ENCODE results near the gene BMPR1A. TPM values are rescaled to one million over a fixed set of nuclear protein-coding genes. Genes with fewer than 3 reads are reported as not detected.

The BMPR1A gene
- total and polyA plus RNA-seq, 9 of the 15 experiments (the other 6 are each of a cell fraction or from before 2014, with no cell fraction given), result 1.6 to 17.5 (median 9.1) TPM

DNA sequence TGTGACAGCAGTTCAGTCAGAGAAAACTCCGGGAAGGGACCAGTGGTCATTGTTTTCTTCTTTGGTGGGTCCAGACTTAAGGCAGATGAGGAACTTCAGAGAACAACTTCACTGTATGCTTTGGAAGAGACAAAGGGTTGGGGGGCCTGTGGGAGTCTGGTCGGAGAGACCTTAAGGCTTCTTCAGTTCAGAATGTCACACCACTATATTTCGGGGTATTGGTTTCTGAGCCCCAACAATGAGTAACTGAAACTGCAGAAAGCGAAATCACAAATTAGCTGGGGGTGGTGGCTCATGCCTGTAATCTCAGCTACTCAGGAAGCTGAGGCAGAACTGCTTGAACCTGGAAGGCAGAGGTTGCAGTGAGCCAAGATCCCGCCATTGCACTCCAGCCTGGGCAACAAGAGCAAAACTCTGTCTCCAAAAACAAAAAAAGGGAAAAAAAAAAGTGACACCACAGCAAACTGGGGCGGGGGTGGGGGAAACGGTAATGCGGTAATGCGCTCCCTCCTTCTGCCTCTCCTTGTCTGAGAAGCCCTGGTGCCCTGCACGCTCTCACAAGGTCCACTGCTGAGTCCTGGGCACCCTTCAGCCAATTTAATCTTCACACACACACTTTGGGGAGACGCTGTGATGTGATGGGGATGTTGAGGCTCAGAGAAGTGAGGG lies 209.7 kb downstream of the BMPR1A start (continued):
- TF ChIP-seq PYGO2 (tag; IDR thresholded peaks at IDR 0.05) (no peak), ZNF644 (tag; IDR thresholded peaks at IDR 0.05; ENCODE audit: low read depth) (no peak)
- TF ChIP-seq, protein P1, sequence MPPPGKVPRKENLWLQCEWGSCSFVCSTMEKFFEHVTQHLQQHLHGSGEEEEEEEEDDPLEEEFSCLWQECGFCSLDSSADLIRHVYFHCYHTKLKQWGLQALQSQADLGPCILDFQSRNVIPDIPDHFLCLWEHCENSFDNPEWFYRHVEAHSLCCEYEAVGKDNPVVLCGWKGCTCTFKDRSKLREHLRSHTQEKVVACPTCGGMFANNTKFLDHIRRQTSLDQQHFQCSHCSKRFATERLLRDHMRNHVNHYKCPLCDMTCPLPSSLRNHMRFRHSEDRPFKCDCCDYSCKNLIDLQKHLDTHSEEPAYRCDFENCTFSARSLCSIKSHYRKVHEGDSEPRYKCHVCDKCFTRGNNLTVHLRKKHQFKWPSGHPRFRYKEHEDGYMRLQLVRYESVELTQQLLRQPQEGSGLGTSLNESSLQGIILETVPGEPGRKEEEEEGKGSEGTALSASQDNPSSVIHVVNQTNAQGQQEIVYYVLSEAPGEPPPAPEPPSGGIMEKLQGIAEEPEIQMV (tag; conservative IDR thresholded peaks at IDR 0.05; ENCODE audit: low read depth), result no peak

DNA sequence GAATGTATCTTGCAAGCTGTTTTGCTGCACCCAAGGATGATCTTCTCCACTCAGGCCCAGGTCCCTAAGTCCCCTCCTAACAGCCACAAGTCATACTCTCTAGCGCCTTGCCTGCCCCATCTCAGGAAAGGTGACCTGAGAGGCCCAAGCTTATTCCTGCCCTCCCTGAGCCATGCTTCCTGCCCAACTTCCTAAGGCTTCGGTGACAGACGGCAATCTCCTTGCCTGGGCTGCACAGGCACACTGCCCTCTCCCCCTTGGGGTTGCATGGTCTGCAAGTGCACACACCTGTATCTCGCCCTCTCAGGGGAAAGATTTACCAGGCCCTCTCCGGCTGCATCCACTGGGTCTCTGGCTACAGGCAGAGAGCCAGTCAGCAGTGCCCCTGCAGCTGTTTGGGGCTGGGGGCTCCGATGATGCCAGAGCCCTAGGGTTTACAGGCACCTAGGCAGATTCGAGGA lies 211.1 kb downstream of the BMPR1A start:
- ChIA-PET CTCF (ENCODE audit: low intra/inter-chr PET ratio) (no interaction called here), POLR2A (interaction anchor here (1.6 kb wide), 1 partner anchor 13 kb away, joined by 3 read pairs; no protein-coding TSS in a partner anchor)
- no peak overlapping the region for H3K4me3 ChIP-seq

More for the DNA sequence above, 211.1 kb downstream of the BMPR1A start:
- Histone ChIP-seq H3K4me2 (ENCODE audit: insufficient read depth, low read length) (no peak overlapping the region), H3K27me3 (ENCODE audit: control insufficient read depth in 2 of 2, insufficient read depth in 2 of 2, low read length in 2 of 2) (no peaks in the 10 kb centered on the region), H3K27ac (ENCODE audit: extremely low read depth, low read depth, low read length) (no peak overlapping the region), H3K79me2 (ENCODE audit: control insufficient read depth, insufficient read depth, low read length) (no peaks in the 10 kb centered on the region), H3K9ac (ENCODE audit: insufficient read depth in 1 of 2, low read depth in 2 of 2, low read length in 2 of 2) (peak overlapping the region in 1 of 2 experiments; percentile 52; a peak in 1 of 4 replicates), H2AFZ (ENCODE audit: low read depth, low read length) (no peak overlapping the region), H3K36me3 (ENCODE audit: control insufficient read depth, insufficient read depth, low read length) (no peaks in the 10 kb centered on the region), H3K4me1 (replicated peaks in 1 of 2; ENCODE audit: control insufficient read depth in 2 of 2, insufficient read depth in 2 of 2, low read length in 2 of 2) (peaks cover 9 to 32% of the 10 kb centered on the region in 2 experiments; a peak in 4 of 5 replicates), H3K9me3 (replicated peaks; ENCODE audit: control insufficient read depth, insufficient read depth, low read depth, low read length) (no peaks in the 10 kb centered on the region), H3K9me1 (ENCODE audit: control insufficient read depth, insufficient read depth, low read length) (no peaks in the 10 kb centered on the region), H4K20me1 (replicated peaks; ENCODE audit: control insufficient read depth, insufficient read depth, low read length) (no peaks in the 10 kb centered on the region)
- TF ChIP-seq, protein P2, sequence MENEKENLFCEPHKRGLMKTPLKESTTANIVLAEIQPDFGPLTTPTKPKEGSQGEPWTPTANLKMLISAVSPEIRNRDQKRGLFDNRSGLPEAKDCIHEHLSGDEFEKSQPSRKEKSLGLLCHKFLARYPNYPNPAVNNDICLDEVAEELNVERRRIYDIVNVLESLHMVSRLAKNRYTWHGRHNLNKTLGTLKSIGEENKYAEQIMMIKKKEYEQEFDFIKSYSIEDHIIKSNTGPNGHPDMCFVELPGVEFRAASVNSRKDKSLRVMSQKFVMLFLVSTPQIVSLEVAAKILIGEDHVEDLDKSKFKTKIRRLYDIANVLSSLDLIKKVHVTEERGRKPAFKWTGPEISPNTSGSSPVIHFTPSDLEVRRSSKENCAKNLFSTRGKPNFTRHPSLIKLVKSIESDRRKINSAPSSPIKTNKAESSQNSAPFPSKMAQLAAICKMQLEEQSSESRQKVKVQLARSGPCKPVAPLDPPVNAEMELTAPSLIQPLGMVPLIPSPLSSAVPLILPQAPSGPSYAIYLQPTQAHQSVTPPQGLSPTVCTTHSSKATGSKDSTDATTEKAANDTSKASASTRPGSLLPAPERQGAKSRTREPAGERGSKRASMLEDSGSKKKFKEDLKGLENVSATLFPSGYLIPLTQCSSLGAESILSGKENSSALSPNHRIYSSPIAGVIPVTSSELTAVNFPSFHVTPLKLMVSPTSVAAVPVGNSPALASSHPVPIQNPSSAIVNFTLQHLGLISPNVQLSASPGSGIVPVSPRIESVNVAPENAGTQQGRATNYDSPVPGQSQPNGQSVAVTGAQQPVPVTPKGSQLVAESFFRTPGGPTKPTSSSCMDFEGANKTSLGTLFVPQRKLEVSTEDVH (IDR thresholded peaks at IDR 0.05; ENCODE audit: low read depth, partially characterized antibody), result no peak
- no peak for TF ChIP-seq BACH1 (tag; IDR thresholded peaks at IDR 0.05)
- TF ChIP-seq NCOA6 (IDR thresholded peaks at IDR 0.05), result no peak
- TF ChIP-seq EHMT2 (IDR thresholded peaks at IDR 0.05), result no peak
- TF ChIP-seq GTF2F1 (IDR thresholded peaks at IDR 0.05; ENCODE audit: low read depth, low read length), result no peak
- TF ChIP-seq, protein P3, sequence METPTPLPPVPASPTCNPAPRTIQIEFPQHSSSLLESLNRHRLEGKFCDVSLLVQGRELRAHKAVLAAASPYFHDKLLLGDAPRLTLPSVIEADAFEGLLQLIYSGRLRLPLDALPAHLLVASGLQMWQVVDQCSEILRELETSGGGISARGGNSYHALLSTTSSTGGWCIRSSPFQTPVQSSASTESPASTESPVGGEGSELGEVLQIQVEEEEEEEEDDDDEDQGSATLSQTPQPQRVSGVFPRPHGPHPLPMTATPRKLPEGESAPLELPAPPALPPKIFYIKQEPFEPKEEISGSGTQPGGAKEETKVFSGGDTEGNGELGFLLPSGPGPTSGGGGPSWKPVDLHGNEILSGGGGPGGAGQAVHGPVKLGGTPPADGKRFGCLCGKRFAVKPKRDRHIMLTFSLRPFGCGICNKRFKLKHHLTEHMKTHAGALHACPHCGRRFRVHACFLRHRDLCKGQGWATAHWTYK (CRISPR knock-in tag; IDR thresholded peaks at IDR 0.05), result no peak
- no peak for TF ChIP-seq ZNF586 (CRISPR knock-in tag; conservative IDR thresholded peaks at IDR 0.05)
- no peak for TF ChIP-seq SRSF7 (optimal IDR thresholded peaks at IDR 0.05; ENCODE audit: low read depth, low read length)
- no peak for TF ChIP-seq NFE2L1 (tag; IDR thresholded peaks at IDR 0.05; ENCODE audit: borderline replicate concordance, low read depth)
- TF ChIP-seq ZNF146 (CRISPR knock-in tag; IDR thresholded peaks at IDR 0.05; ENCODE audit: unreplicated experiment), result no peak
- intact Hi-C loops (cut with micrococcal nuclease), result no loop called here
- ATAC-seq, result no peak
- in situ Hi-C loops (cut with MboI), result no loop called here
- FAIRE-seq, result no peak
- no TSS peak for BruUV-seq (replicated peaks)
- no peak for DNase-seq (ENCODE audit: extremely low read depth in 1 of 4, low spot score in 3 of 4)
- 67% methylated on average over 6 of the region's 7 CpGs for WGBS (ENCODE audit: insufficient coverage, low coverage, missing lambda C conversion rate)

All from K562 (cell line).